Hematopoietic multipotent progenitor cell treated with erythropoietin and hydrocortisone succinate and interleukin-3 and kit ligand, for 4 days (in vitro differentiated cells): ENCODE data around the gene ZNF398.
"Not testable (repeated sequence)": the region's sequence is repeated elsewhere in the genome, so short reads cannot be mapped to it uniquely, and the experiment has no call there.

Experiments
- DNase-seq: peaks from one replicate; pipeline ENCODE4 v3.0.0-alpha.2; 2015

The ZNF398 gene, protein sequence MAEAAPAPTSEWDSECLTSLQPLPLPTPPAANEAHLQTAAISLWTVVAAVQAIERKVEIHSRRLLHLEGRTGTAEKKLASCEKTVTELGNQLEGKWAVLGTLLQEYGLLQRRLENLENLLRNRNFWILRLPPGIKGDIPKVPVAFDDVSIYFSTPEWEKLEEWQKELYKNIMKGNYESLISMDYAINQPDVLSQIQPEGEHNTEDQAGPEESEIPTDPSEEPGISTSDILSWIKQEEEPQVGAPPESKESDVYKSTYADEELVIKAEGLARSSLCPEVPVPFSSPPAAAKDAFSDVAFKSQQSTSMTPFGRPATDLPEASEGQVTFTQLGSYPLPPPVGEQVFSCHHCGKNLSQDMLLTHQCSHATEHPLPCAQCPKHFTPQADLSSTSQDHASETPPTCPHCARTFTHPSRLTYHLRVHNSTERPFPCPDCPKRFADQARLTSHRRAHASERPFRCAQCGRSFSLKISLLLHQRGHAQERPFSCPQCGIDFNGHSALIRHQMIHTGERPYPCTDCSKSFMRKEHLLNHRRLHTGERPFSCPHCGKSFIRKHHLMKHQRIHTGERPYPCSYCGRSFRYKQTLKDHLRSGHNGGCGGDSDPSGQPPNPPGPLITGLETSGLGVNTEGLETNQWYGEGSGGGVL

DNA sequence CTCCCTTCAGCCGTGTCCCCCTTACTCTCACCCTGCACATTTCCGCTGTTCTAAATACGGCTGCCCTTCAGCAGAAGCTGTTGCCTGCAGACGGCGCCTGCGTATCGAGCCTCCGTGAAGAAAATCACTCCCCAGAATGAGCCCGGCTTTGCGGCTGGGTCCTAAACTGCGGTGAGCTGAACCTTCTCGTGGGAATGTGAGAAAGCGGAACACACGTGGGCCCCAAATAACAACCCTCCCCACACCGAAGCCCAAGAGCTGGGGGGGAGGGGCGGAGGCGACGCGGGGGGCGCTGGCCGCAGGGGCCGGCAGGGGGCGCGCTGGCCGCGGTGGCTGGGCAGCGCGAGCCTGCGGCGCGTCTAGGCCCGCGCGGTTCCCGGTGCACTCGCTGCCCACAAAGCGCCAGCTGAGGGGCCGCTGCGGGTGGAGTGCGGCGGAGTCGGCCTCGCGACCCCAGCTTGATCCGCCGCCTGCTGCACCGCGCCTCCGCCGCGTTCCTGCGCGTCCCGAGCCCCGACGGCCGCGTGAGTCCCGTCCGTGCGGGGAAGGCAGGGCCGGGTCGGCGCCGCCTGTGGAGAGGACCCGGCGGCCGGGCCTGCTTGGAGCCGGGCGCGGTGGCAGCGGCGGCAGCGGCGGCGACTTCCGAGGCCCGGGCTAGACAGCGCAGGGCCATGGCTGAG is at the start of gene ZNF398:
Gene ZNF398 (plus strand): TSS at position 382 of the 680 bp plus-strand sequence. CDS start 290 bp downstream, at position 672.
- DNase-seq: peak; percentile 92

GRCh38 chr7:149099058-149099457 is 48.2 kb upstream of the ZNF398 start:
- no peak for DNase-seq

- DNase-seq: no peak
Measured at GRCh38 chr7:149100821-149101220, 46.4 kb upstream of the ZNF398 start.

- no peak for DNase-seq
Measured at GRCh38 chr7:149102666-149103065, 44.6 kb upstream of the ZNF398 start.

- DNase-seq: no peak
Measured at GRCh38 chr7:149103424-149103823, 43.8 kb upstream of the ZNF398 start.

DNA sequence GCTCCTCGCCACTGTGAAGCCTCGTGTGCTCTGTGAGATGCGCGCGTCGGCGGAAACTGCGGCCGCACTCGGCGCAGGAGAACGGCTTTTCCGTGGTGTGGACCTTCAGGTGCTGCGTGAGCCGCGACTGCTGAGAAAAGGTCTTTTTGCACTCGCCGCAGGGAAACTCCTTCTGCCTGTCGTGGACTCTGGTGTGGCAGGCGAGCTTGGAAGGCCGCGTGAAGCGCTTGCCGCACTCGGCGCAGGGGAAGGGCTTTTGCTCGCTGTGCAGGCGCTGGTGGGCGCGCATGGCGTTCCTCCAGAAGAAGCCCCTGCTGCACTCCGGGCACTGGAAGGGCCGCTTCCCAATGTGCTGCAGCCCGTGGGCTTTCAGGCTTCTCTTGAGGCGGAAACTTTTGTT is 43.0 kb upstream of the ZNF398 start:
- DNase-seq: no peak

DNA sequence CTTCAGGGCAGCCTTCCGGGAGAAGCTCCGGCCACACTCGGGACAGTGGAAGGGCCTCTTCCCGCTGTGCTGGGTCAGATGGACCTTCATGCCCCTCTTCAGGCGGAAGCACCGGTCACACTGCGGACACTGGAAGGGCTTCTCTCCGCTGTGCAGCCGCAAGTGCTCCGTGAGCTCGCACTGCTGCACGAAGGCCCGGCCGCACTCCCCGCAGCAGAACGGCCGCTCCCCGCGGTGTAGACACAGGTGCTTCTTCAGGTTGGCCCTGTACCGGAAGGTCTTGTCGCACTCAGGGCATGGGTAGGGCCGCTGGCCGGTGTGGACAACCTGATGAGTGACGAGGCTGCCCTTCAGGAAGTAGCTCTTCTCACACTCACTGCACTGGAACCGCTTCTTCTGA is 42.5 kb upstream of the ZNF398 start:
- no peak for DNase-seq

GRCh38 chr7:149109969-149110368 is 37.3 kb upstream of the ZNF398 start:
- DNase-seq: no peak

DNA sequence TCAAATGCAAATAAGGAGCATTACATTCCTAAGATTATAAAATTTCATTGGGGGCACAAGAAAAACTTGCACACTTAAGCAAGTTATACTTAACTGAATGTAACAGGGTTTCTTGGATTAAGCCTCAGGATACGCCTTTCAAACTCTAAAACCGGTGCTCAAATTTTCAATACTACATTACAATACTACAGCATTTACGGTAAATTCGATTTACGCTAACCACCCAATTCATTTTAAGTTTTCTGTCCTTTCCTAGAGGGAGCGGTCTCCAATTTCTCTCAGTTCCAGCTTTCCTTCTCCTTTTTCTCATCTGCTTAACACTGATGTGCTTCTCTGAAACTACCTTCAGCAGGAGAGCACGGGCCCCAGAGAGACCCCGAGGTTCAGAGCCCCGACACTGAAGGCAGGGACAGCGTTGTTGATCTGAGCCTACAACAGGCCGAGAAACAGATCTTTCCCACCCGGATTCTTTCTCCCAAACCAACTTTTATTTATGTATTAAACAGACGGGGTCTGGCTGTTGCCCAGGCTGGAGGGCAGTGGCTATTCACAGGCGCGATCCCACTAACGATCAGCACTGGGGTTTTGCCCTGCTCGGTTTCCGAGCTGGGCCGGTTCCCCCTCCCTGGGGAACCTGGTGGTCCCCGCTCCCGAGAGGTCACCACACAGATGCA is 21.9 kb upstream of the ZNF398 start:
- no peak for DNase-seq

DNA sequence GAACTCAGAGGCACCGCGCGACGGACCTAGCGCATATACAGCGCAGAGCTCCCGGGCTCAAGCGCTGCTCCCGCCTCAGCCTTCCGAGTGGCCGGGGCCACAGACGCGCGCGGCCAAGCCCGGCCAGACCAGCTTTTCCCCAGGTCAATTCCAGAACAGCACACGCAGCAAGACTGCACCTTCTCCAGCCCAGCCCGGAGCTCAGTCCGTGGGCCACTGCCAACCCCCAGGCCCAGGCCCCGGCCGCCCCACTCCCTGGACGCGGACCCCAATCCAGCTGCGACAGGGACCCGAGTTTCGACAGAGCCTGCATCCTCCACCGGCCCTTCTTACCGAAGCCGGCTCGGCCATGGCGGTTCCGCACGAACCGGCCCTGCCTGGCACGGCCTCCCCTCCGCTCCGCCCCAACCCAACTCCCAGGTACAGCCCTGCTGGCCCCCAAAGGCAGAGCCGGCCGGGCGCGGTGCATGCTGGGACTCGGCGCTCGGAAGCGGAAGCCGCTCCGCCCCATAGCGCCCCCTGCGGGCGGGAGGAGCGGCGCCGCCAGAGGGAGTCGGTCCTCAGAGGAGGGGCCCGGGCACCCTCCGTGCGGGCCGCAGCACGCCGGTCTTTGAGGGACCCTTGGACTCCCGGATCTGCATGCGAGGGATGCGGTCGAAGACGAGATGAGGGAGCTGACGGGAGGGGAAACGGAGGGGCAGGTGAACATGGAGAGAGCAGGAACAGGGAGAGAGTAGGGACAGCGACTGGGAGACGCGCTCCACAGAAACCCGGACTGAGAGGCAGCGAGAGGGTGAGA is 21.2 kb upstream of the ZNF398 start, which contains the start of gene ZNF425:
Gene ZNF425 (minus strand): TSS at position 462 of the 799 bp plus-strand sequence. CDS start 111 bp downstream, at position 351.
- peak; percentile 97 for DNase-seq

- DNase-seq: peak; percentile 83
Measured at GRCh38 chr7:149126662-149127266, 20.5 kb upstream of the ZNF398 start.

DNA sequence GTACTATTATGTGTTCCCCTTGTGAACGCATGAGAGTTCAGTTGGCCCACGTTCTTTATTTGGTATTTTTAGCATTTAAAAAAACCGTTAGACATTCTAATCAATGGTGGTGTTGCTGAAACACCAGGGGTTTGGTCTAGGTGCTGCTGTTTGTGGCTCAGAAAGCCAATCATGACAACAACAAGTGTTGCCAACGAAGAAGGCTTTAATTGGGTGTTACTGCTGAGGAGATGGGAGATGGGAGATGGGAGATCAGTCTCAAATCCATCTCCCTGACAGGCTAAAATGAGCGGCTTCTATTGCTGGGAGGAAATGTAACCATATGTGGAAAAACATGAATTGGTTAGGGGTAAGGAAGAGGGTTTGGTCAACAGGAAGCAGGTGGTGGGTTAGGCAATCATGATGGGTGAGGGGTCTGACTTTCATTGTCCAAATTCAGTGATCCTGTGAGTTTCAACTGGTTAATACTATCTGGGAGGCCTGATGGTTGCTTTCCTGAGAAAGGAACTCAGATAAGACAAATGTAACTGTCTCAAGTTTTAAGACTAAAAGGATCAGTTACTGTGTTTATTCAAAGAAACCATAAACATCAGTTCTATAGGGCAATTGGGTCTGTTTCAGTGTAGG is 16.6 kb upstream of the ZNF398 start:
- DNase-seq: peak; percentile 19

GRCh38 chr7:149133028-149133710 is 14.1 kb upstream of the ZNF398 start:
- DNase-seq: peak; percentile 42

GRCh38 chr7:149136118-149136517 is 11.1 kb upstream of the ZNF398 start:
- no peak for DNase-seq

GRCh38 chr7:149140831-149141230 is 6.4 kb upstream of the ZNF398 start:
- DNase-seq: no peak

DNA sequence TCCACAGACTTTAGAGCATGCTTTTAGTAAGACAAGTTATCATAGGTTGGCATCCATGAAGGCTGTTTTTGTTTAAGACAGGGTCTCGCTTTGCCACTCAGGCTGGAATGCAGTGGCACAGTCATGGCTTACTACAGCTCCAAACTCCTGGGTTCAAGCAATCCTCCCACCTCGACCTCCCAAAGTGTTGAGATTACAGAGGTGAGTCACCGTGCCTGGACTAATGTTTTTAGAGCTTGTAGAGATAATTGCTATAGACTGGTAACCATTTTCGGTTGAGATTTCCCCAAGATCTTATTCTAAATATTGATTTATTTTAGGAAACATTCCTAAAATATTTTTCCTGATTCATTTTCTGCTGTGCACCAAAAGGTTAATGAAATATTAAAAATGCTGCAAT is 5.4 kb upstream of the ZNF398 start:
- no peak for DNase-seq

DNA sequence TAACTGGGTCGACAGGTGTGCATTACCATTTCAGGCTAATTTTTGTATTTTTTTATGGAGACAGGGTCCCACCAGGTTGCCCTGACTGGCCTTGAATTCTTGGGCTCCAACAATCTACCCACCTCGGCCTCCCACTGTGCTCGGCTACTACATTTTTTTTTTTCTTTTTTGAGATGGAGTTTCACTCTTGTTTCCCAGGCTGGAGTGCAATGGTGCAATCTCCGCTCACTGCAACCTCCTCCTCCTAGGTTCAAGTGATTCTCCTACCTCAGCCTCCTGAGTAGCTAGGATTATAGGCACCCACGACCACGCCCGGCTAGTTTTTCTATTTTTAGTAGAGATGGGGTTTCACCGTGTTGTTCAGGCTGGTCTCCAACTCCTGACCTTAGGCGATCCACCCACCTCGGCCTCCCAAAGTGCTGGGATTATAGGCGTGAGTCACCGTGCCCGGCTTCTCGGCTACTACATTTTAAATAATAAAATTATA is 2.8 kb upstream of the ZNF398 start:
- not testable (repeated sequence) for DNase-seq

GRCh38 chr7:149145031-149145845 is 2.0 kb upstream of the ZNF398 start:
- peak; percentile 41 for DNase-seq
